IMR-90 (cell line): ENCODE results near the gene BARX1. TPM values are rescaled to one million over a fixed set of nuclear protein-coding genes. Genes with fewer than 3 reads are reported as not detected.

ENCODE experiments used
- ATAC-seq: fragments of 200-7000 bp; cut with Tn5 transposase; 2 replicates; pipeline ENCODE4 v1.9.1; 2020; ENCODE audit warnings: low read depth, mild to moderate bottlenecking, moderate library complexity
- BruUV-seq: library from RNA; stranded (reverse); fragments of 400-500 nt; replicated peaks from 2 replicates; lab custom pipeline; 2021; lab: Mats Ljungman, UMichigan
- CTCF ChIA-PET: fragments of 300-600 bp; formaldehyde crosslinking; extraction: SDS; loops from one replicate; lab custom pipeline; 2021; ENCODE audit warnings: antibody characterized with exemption; lab: Yijun Ruan, JAX
- POLR2A ChIA-PET: fragments of 300-600 bp; sonication (Branson Sonifier 250); formaldehyde crosslinking; loops from one replicate; lab custom pipeline; 2022; ENCODE audit warnings: antibody characterized with exemption; ENCODE audit not compliant: unreplicated experiment; lab: Charles Lee
- DNase-seq: peaks from one replicate; pipeline ENCODE4 v3.0.0; 2013
- H2AFZ ChIP-seq: replicated peaks from 2 replicates; pipeline ENCODE3; 2013; ENCODE audit warnings: low read length, mild to moderate bottlenecking; ENCODE audit not compliant: poor library complexity
- H2AK5ac ChIP-seq: 2 replicates; pipeline ENCODE4 v1.6.1; 2013; ENCODE audit warnings: low read depth, low read length, inconsistent platforms
- H2AK9ac ChIP-seq: replicated peaks from 2 replicates; pipeline ENCODE3; 2013; ENCODE audit warnings: mild to moderate bottlenecking, low read depth, low read length, moderate library complexity; ENCODE audit not compliant: poor library complexity
- H2BK120ac ChIP-seq: 2 replicates; pipeline ENCODE4 v1.6.1; 2013; ENCODE audit warnings: low read depth, low read length, inconsistent platforms
- H2BK15ac ChIP-seq: 3 replicates; pipeline ENCODE4 v1.6.1; 2013; ENCODE audit warnings: low read depth, low read length, inconsistent platforms
- H2BK20ac ChIP-seq: 2 replicates; pipeline ENCODE4 v1.6.1; 2013; ENCODE audit warnings: low read depth, mild to moderate bottlenecking, inconsistent platforms, low read length, moderate library complexity
- H2BK5ac ChIP-seq: 2 replicates; pipeline ENCODE4 v1.6.1; 2013; ENCODE audit warnings: mild to moderate bottlenecking, low read depth, low read length, inconsistent platforms; ENCODE audit not compliant: poor library complexity, severe bottlenecking
- H3K14ac ChIP-seq: replicated peaks from 2 replicates; pipeline ENCODE4 v1.6.1; 2013; ENCODE audit warnings: low read depth, low read length, inconsistent platforms
- H3K18ac ChIP-seq: 2 replicates; pipeline ENCODE4 v1.6.1; 2013; ENCODE audit warnings: low read depth, low read length, control low read depth
- H3K23ac ChIP-seq: 2 replicates; pipeline ENCODE4 v1.6.1; 2013; ENCODE audit warnings: low read depth, low read length, inconsistent platforms
- H3K27ac ChIP-seq: 2 replicates; pipeline ENCODE4 v1.5.1; 2013; ENCODE audit warnings: mild to moderate bottlenecking, control low read depth, low read length; ENCODE audit not compliant: insufficient read depth
- H3K27me3 ChIP-seq: 2 replicates; pipeline ENCODE4 v1.6.1; 2013; ENCODE audit warnings: low read length; ENCODE audit not compliant: control insufficient read depth, insufficient read depth
- H3K36me3 ChIP-seq: 2 replicates; pipeline ENCODE4 v1.6.1; 2013; ENCODE audit warnings: low read length, mixed read lengths; ENCODE audit not compliant: control insufficient read depth, insufficient read depth
- H3K4ac ChIP-seq: 2 replicates; pipeline ENCODE4 v1.6.1; 2013; ENCODE audit warnings: low read depth, low read length, inconsistent platforms
- H3K4me1 ChIP-seq: 2 replicates; pipeline ENCODE4 v1.6.1; 2013; ENCODE audit warnings: low read length, mixed read lengths; ENCODE audit not compliant: control insufficient read depth, insufficient read depth
- H3K4me2 ChIP-seq: 2 replicates; pipeline ENCODE4 v1.6.1; 2013; ENCODE audit warnings: low read depth, mild to moderate bottlenecking, control low read depth, low read length, moderate library complexity
- H3K4me3 ChIP-seq: 2 replicates; pipeline ENCODE4 v1.5.1; 2013; ENCODE audit warnings: low read depth, mild to moderate bottlenecking, control low read depth, low read length, moderate library complexity; ENCODE audit not compliant: insufficient read depth
- H3K56ac ChIP-seq: 2 replicates; pipeline ENCODE4 v1.6.1; 2013; ENCODE audit warnings: low read length, inconsistent platforms; ENCODE audit not compliant: insufficient read depth; ENCODE audit errors: extremely low read depth
- H3K79me1 ChIP-seq, 2 experiments: 2 replicates each; pipeline ENCODE4 v1.6.1; 2013; ENCODE audit warnings: low read length in 2 of 2, inconsistent platforms in 1 of 2, low read depth in 1 of 2
- H3K9ac ChIP-seq: 2 replicates; pipeline ENCODE4 v1.6.1; 2013; ENCODE audit warnings: low read depth, low read length, control low read depth
- H3K9me1 ChIP-seq: 2 replicates; pipeline ENCODE4 v1.6.1; 2013; ENCODE audit warnings: low read length, inconsistent platforms; ENCODE audit not compliant: insufficient read depth
- H3K9me3 ChIP-seq: 2 replicates; pipeline ENCODE4 v1.6.1; 2013; ENCODE audit warnings: low read length; ENCODE audit not compliant: control insufficient read depth, insufficient read depth
- H4K20me1 ChIP-seq: 2 replicates; pipeline ENCODE4 v1.6.1; 2013; ENCODE audit warnings: low read length, inconsistent platforms; ENCODE audit not compliant: insufficient read depth
- H4K5ac ChIP-seq: 2 replicates; pipeline ENCODE4 v1.6.1; 2013; ENCODE audit warnings: mild to moderate bottlenecking, low read depth, low read length, control low read depth
- H4K8ac ChIP-seq, 2 experiments: 2 replicates each; pipeline ENCODE4 v1.6.1; 2013; ENCODE audit warnings: low read depth in 2 of 2, low read length in 2 of 2, control low read depth in 1 of 2, inconsistent platforms in 1 of 2
- H4K91ac ChIP-seq: 2 replicates; pipeline ENCODE4 v1.6.1; 2013; ENCODE audit warnings: low read depth, low read length, inconsistent platforms; ENCODE audit not compliant: insufficient read depth
- BHLHE40 ChIP-seq: fragments of 150-350 bp; IDR thresholded peaks from 2 replicates; pipeline ENCODE4 v1.6.1; 2016; ENCODE audit warnings: mild to moderate bottlenecking, low read depth, low read length
- CEBPB ChIP-seq: IDR thresholded peaks from 2 replicates; pipeline ENCODE4 v1.6.1; 2012; ENCODE audit warnings: low read depth, low read length, improper control_type of control experiment
- CHD1 ChIP-seq: IDR thresholded peaks from 2 replicates; pipeline ENCODE4 v1.6.1; 2012; ENCODE audit warnings: low read depth, low read length, improper control_type of control experiment
- CTCF ChIP-seq: conservative IDR thresholded peaks from 2 replicates; pipeline ENCODE4 v1.5.1; 2012; ENCODE audit warnings: mild to moderate bottlenecking, low read depth, low read length, improper control_type of control experiment
- ELK1 ChIP-seq: fragments of 150-350 bp; IDR thresholded peaks from 2 replicates; pipeline ENCODE4 v1.6.1; 2016; ENCODE audit warnings: low read depth, mild to moderate bottlenecking, low read length, moderate library complexity, borderline replicate concordance
- FOS ChIP-seq: fragments of 150-350 bp; IDR thresholded peaks from 2 replicates; pipeline ENCODE4 v1.6.1; 2016; ENCODE audit warnings: low read depth, low read length
- MAFK ChIP-seq: IDR thresholded peaks from 2 replicates; pipeline ENCODE4 v1.6.1; 2012; ENCODE audit warnings: low read depth, low read length, improper control_type of control experiment
- MAZ ChIP-seq: IDR thresholded peaks from 2 replicates; pipeline ENCODE4 v1.6.1; 2012; ENCODE audit warnings: low read depth, mild to moderate bottlenecking, low read length, improper control_type of control experiment, moderate library complexity, borderline replicate concordance
- MXI1 ChIP-seq: IDR thresholded peaks from 2 replicates; pipeline ENCODE4 v1.6.1; 2012; ENCODE audit warnings: low read depth, mild to moderate bottlenecking, low read length, moderate library complexity, borderline replicate concordance
- NFE2L2 ChIP-seq: fragments of 150-350 bp; IDR thresholded peaks from 2 replicates; pipeline ENCODE4 v1.6.1; 2016; ENCODE audit warnings: low read depth, mild to moderate bottlenecking, low read length
- POLR2A ChIP-seq: IDR thresholded peaks from 2 replicates; pipeline ENCODE4 v1.6.1; 2012; ENCODE audit warnings: mild to moderate bottlenecking, low read depth, low read length
- RAD21 ChIP-seq: IDR thresholded peaks from 2 replicates; pipeline ENCODE4 v1.6.1; 2012; ENCODE audit warnings: low read length, improper control_type of control experiment
- RCOR1 ChIP-seq: IDR thresholded peaks from 2 replicates; pipeline ENCODE4 v1.6.1; 2012; ENCODE audit warnings: mild to moderate bottlenecking, low read length, improper control_type of control experiment; ENCODE audit not compliant: insufficient replicate concordance
- RFX5 ChIP-seq: IDR thresholded peaks from 2 replicates; pipeline ENCODE4 v1.8.0; 2012; ENCODE audit warnings: low read depth, mild to moderate bottlenecking, low read length, moderate library complexity
- SMC3 ChIP-seq: fragments of 150-350 bp; IDR thresholded peaks from 2 replicates; pipeline ENCODE4 v1.6.1; 2016; ENCODE audit warnings: low read depth, mild to moderate bottlenecking, antibody characterized with exemption, low read length, moderate library complexity
- USF2 ChIP-seq: fragments of 150-350 bp; IDR thresholded peaks from 2 replicates; pipeline ENCODE4 v1.6.1; 2017; ENCODE audit warnings: mild to moderate bottlenecking, antibody characterized with exemption, low read length, low read depth
- WGBS, 2 experiments: methylation state at CpG; one replicate each; pipeline versions ENCODE4 v1.1.5 to v1.1.7; 2013; ENCODE audit warnings: missing lambda C conversion rate in 2 of 2; ENCODE audit not compliant: insufficient read length in 1 of 2; ENCODE audit errors: extremely low coverage in 2 of 2; 5-methylcytosine and 5-hydroxymethylcytosine counted together
- dilution Hi-C: fragments of 300-500 bp; cut with HindIII; formaldehyde crosslinking; loops from one replicate; pipeline ENCODE4 v1.14.3; 2018; ENCODE audit warnings: low sequenced_read_pairs; ENCODE audit not compliant: unreplicated experiment
- in situ Hi-C: fragments of 300-500 bp; cut with MboI; formaldehyde crosslinking; loops from 3 replicates; pipeline ENCODE4 v1.14.3; 2019; ENCODE audit warnings: low sequenced_read_pairs, inconsistent platforms, mixed read lengths
- intact Hi-C: fragments of 100-400 bp; cut with micrococcal nuclease; formaldehyde crosslinking; loops from 2 replicates; pipeline ENCODE4 v1.10.0; 2022
- polyA plus RNA-seq, 3 experiments: library from polyadenylated mRNA; depleted of rRNA; stranded (reverse); fragments of >200 nt; gene quantifications; 2 replicates each; pipeline ENCODE4 v1.2.3, GENCODE V29; 2012; ENCODE audit warnings: low replicate concordance in 1 of 3
- total RNA-seq: library from RNA; depleted of rRNA; stranded (reverse); fragments of >200 nt; gene quantifications from 2 replicates; pipeline ENCODE4 v1.2.3, GENCODE V29; 2012

Gene BARX1
- total and polyA plus RNA-seq, 2 of the 4 experiments (the other 2 are of a cell fraction): not detected

- Histone ChIP-seq H3K9me3 (no peaks in the 10 kb centered on the region), H3K14ac (no peak overlapping the region), H2AK5ac (no peak overlapping the region), H4K8ac (no peak overlapping the region), H3K4me2 (no peak overlapping the region), H2BK15ac (no peak overlapping the region), H2AK9ac (no peak overlapping the region), H4K91ac (no peak overlapping the region), H4K5ac (no peak overlapping the region), H3K9ac (no peak overlapping the region), H2BK120ac (no peak overlapping the region), H3K4ac (no peak overlapping the region), H3K79me1 (no peaks in the 10 kb centered on the region), H3K18ac (no peak overlapping the region), H3K27me3 (peaks cover 12% of the 10 kb centered on the region; the same call in 1 of the 2 replicates), H4K20me1 (no peaks in the 10 kb centered on the region), H3K56ac (no peak overlapping the region), H2AFZ (no peak overlapping the region), H3K36me3 (no peaks in the 10 kb centered on the region), H3K27ac (no peak overlapping the region), H3K4me3 (no peak overlapping the region), H3K9me1 (no peaks in the 10 kb centered on the region), H2BK20ac (no peak overlapping the region), H3K23ac (no peak overlapping the region), H3K4me1 (no peaks in the 10 kb centered on the region), H2BK5ac (no peak overlapping the region)
- 0% methylated on average over 1 of the region's 5 CpGs; no CpG with 5 or more reads in 1 of the 2 experiments for WGBS, 2 experiments
- intact Hi-C loops (no loop called here), dilution Hi-C loops (no loop called here), in situ Hi-C loops (no loop called here)
- POLR2A ChIA-PET: no interaction called here
- DNase-seq (no peak), ATAC-seq (no peak)
- no TSS peak for BruUV-seq
- TF ChIP-seq RCOR1: no peak
- no peak for TF ChIP-seq MAFK
- no peak for TF ChIP-seq BHLHE40
- no peak for TF ChIP-seq USF2
- TF ChIP-seq CTCF: no peak
- no peak for TF ChIP-seq NFE2L2
- TF ChIP-seq MXI1: no peak
- no peak for TF ChIP-seq RFX5
- TF ChIP-seq RAD21: no peak
- TF ChIP-seq SMC3: no peak
- no peak for TF ChIP-seq POLR2A
- TF ChIP-seq ELK1: no peak
- TF ChIP-seq CEBPB: no peak
- TF ChIP-seq FOS: no peak
- TF ChIP-seq CHD1: no peak
- no peak for TF ChIP-seq MAZ
- CTCF ChIA-PET: no interaction called here
These were observed 38.8 kb downstream of the BARX1 start for GRCh38 chr9:93916358-93916757.
